ENCODE results near the gene FBH1. TPM values are rescaled to one million over a fixed set of nuclear protein-coding genes. Genes with fewer than 3 reads are reported as not detected.
"Not testable (repeated sequence)": the region's sequence is repeated elsewhere in the genome, so short reads cannot be mapped to it uniquely, and the experiment has no call there.

FBH1 gene
- total RNA-seq, 1 donor from 2014 or later, result 37.7 TPM

DNA sequence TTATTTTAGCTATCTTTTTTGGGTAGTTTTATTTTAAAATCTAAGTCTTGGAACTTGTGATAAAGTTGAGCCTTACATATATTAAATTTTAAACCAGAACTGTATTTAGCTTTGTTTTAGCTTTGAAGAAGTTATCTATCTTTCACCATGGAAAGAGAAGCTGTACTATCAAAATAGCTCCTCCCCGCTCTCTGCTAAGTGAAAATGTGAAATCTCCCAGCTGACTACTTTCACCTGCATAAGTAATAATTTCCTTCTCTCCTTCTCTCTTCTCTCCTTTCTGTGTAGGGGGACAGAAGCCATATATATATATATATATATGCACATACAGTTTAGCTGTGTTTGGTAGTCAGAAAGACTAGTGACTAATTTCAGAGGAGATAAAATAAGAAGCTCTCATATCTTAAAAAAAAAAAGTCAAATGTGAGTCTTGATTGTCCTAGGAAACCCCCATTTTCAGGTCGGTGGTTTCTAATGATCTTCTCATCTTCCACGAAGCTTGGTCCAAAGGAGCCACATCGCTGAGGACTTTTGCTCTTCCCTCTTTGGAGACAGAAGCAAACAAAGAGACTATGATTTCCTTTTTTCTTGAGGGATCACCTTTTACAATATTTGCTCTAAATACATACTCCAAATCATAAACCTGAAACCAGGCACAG, 46.2 kb upstream of the FBH1 start:
- Histone ChIP-seq H3K36me3 (no peaks in the 10 kb centered on the region), H3K4me2 (no peak overlapping the region), H4K20me1 (ENCODE audit: low read depth) (no peaks in the 10 kb centered on the region), H3K9me3 (ENCODE audit: low read depth) (no peaks in the 10 kb centered on the region), H3K27ac (no peak overlapping the region), H3K4me1 (peaks cover 12% of the 10 kb centered on the region), H3K4me3 (no peak overlapping the region), H3K79me2 (ENCODE audit: low read depth) (no peaks in the 10 kb centered on the region), H3K27me3 (no peaks in the 10 kb centered on the region), H2AFZ (replicated peaks) (no peak overlapping the region), H3F3A (ENCODE audit: low read depth) (no peaks in the 10 kb centered on the region), H3K9ac (no peak overlapping the region)
- Mint-ChIP-seq H3K36me3 (no peaks in the 10 kb centered on the region), H3K4me1 (peaks cover 13% of the 10 kb centered on the region), H3K27me3 (ENCODE audit: insufficient read depth, low read depth) (peaks cover 4% of the 10 kb centered on the region), H3K9me3 (no peaks in the 10 kb centered on the region), H3K4me3 (no peak overlapping the region), H3K27ac (no peak overlapping the region)
- DNase-seq (ENCODE audit: low spot score), result no peak
- TF ChIP-seq EZH2phosphoT487 (IDR thresholded peaks at IDR 0.05), result no peak
- TF ChIP-seq, protein P1, sequence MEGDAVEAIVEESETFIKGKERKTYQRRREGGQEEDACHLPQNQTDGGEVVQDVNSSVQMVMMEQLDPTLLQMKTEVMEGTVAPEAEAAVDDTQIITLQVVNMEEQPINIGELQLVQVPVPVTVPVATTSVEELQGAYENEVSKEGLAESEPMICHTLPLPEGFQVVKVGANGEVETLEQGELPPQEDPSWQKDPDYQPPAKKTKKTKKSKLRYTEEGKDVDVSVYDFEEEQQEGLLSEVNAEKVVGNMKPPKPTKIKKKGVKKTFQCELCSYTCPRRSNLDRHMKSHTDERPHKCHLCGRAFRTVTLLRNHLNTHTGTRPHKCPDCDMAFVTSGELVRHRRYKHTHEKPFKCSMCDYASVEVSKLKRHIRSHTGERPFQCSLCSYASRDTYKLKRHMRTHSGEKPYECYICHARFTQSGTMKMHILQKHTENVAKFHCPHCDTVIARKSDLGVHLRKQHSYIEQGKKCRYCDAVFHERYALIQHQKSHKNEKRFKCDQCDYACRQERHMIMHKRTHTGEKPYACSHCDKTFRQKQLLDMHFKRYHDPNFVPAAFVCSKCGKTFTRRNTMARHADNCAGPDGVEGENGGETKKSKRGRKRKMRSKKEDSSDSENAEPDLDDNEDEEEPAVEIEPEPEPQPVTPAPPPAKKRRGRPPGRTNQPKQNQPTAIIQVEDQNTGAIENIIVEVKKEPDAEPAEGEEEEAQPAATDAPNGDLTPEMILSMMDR (IDR thresholded peaks at IDR 0.05), result no peak
- TF ChIP-seq EZH2 (IDR thresholded peaks at IDR 0.05), result no peak

DNA sequence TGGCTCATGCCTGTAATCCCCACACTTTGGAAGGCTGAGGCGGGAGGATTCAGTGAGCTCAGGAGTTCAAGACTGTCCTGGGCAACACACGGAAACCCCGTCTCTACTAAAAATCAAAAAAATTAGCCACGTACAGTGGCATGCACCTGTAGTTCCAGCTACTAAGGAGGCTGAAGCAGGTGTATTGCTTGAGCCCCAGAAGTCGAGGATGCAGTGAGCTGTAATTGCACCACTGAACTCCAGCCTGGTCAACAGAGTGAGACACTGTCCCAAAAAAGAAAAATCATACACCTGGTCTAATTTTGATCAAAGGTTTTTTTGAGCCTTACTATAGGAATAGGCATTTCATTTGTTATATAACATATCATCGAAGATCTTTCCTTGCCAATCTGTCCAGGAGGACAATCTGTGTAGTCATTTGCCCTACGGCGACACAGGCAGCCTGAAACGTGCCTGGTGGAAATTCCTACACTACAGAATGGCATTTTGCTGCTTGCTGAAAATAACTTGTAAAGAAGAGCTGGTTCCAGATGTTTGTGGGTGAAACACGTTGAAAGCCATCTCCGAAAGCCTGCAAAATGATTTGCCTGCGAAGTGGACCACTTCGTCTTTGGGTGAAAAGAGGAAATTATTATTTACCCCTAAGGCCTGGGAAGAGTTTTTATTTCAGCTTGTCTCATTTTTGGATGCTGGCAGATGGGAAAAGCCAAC, 45.5 kb upstream of the FBH1 start:
- TF ChIP-seq EZH2phosphoT487 (IDR thresholded peaks at IDR 0.05), result no peak
- no peak for TF ChIP-seq EZH2 (IDR thresholded peaks at IDR 0.05)
- TF ChIP-seq, protein P1 (IDR thresholded peaks at IDR 0.05), result no peak
- Mint-ChIP-seq H3K27ac (peak overlapping the region; percentile 55), H3K4me3 (no peak overlapping the region), H3K9me3 (no peaks in the 10 kb centered on the region), H3K27me3 (ENCODE audit: insufficient read depth, low read depth) (peaks cover 4% of the 10 kb centered on the region), H3K4me1 (peaks cover 12% of the 10 kb centered on the region), H3K36me3 (no peaks in the 10 kb centered on the region)
- no peak overlapping the region for H3K9ac ChIP-seq
- no peaks in the 10 kb centered on the region for H3K36me3 ChIP-seq
- H3K79me2 ChIP-seq (ENCODE audit: low read depth), result no peaks in the 10 kb centered on the region
- H3K27ac ChIP-seq, result no peak overlapping the region
- H3F3A ChIP-seq (ENCODE audit: low read depth), result no peaks in the 10 kb centered on the region
- no peak overlapping the region for H3K4me2 ChIP-seq
- no peak overlapping the region for H2AFZ ChIP-seq (replicated peaks)
- H3K9me3 ChIP-seq (ENCODE audit: low read depth), result no peaks in the 10 kb centered on the region
- no peak overlapping the region for H3K4me3 ChIP-seq
- H4K20me1 ChIP-seq (ENCODE audit: low read depth), result no peaks in the 10 kb centered on the region
- peaks cover 12% of the 10 kb centered on the region for H3K4me1 ChIP-seq
- no peaks in the 10 kb centered on the region for H3K27me3 ChIP-seq
- no peak for DNase-seq (ENCODE audit: low spot score)

DNA sequence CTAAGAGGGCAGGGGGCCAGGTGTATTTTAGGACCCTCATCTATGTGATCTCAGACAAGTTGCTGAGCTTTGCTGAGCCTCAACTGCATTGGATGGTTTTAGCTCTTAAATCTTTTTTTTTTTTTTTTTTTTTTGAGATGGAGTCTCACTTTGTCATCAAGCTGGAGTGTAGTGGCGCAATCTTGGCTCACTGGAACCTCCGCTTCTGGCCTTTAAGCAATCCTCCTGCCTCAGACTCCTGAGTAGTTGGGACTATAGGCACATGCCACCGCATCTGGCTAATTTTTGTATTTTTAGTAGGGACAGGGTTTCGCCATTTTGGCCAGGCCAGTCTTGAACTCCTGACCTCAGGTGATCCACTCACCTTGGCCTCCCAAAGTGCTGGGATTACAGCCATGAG, 43.4 kb upstream of the FBH1 start:
- H3K27me3 Mint-ChIP-seq (ENCODE audit: insufficient read depth, low read depth); H3K4me3 ChIP-seq; H3K27ac ChIP-seq; DNase-seq (ENCODE audit: low spot score); H3K27ac Mint-ChIP-seq; H3F3A ChIP-seq (ENCODE audit: low read depth); H2AFZ ChIP-seq (replicated peaks); H3K9ac ChIP-seq; H3K4me1 ChIP-seq; H3K4me1 Mint-ChIP-seq; H4K20me1 ChIP-seq (ENCODE audit: low read depth); H3K27me3 ChIP-seq; H3K36me3 ChIP-seq; H3K9me3 ChIP-seq (ENCODE audit: low read depth); H3K36me3 Mint-ChIP-seq; H3K79me2 ChIP-seq (ENCODE audit: low read depth); H3K4me3 Mint-ChIP-seq; H3K4me2 ChIP-seq; H3K9me3 Mint-ChIP-seq: not testable (repeated sequence)

DNA sequence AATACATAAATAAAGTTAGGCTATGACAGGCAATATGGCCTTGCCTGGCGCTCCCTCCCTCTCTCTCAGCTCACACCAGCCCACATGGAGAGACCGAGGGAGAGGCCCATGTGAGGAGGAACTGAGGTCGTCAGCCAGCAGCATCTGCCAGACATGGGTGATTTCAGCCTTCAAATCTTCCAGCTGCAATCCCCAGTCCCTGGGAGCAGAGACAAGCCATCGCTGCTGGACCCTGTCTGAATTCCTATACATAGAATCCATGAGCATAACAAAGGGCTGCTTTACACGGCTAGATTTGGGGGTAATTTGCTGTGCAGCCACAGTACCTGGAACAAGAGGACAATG, 35.9 kb upstream of the FBH1 start:
- TF ChIP-seq, protein P1 (IDR thresholded peaks at IDR 0.05), result no peak
- no peak for TF ChIP-seq EZH2 (IDR thresholded peaks at IDR 0.05)
- TF ChIP-seq EZH2phosphoT487 (IDR thresholded peaks at IDR 0.05), result no peak
- Histone ChIP-seq H3K79me2 (ENCODE audit: low read depth) (no peaks in the 10 kb centered on the region), H3F3A (ENCODE audit: low read depth) (peaks cover 7% of the 10 kb centered on the region), H2AFZ (replicated peaks) (no peak overlapping the region), H3K4me1 (no peaks in the 10 kb centered on the region), H4K20me1 (ENCODE audit: low read depth) (no peaks in the 10 kb centered on the region), H3K9me3 (ENCODE audit: low read depth) (no peaks in the 10 kb centered on the region), H3K4me3 (no peak overlapping the region), H3K36me3 (no peaks in the 10 kb centered on the region), H3K4me2 (no peak overlapping the region), H3K9ac (no peak overlapping the region), H3K27ac (no peak overlapping the region), H3K27me3 (no peaks in the 10 kb centered on the region)
- H3K4me3 Mint-ChIP-seq, result no peak overlapping the region
- peaks cover 8% of the 10 kb centered on the region for H3K4me1 Mint-ChIP-seq
- no peaks in the 10 kb centered on the region for H3K36me3 Mint-ChIP-seq
- peaks cover 2% of the 10 kb centered on the region for H3K27me3 Mint-ChIP-seq (ENCODE audit: insufficient read depth, low read depth)
- peak overlapping the region; percentile 30 for H3K27ac Mint-ChIP-seq
- no peaks in the 10 kb centered on the region for H3K9me3 Mint-ChIP-seq
- DNase-seq (ENCODE audit: low spot score), result no peak

All from neural progenitor cell (in vitro differentiated cells).